Measurements from ENCODE around the gene ERN2.

The ERN2 gene

GRCh38 chr16:23716484-23716883, 3.5 kb upstream of the ERN2 start:
- FAIRE-seq, result no peak

- no peak for FAIRE-seq
Measured at GRCh38 chr16:23711785-23712184, 1.2 kb downstream of the ERN2 start.

DNA sequence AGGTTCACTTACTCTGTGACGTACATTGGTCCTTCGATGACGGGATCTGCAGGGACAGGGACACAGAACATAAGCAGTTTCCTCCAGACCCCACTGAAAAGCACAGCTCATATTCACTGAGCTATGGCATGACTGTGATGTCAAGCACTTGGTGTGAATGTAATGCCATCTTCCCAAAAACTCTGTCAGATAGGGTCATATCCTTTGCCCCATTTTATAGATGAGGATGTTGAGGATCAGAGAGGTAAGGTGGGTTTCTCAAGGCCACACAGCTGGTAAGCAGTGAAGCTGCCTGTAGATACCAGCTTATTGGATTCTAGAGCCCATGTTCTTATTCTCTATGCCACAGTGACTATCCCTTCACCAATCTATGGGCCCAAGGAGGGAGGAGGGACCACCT, 2.5 kb downstream of the ERN2 start:
- FAIRE-seq, result no peak

DNA sequence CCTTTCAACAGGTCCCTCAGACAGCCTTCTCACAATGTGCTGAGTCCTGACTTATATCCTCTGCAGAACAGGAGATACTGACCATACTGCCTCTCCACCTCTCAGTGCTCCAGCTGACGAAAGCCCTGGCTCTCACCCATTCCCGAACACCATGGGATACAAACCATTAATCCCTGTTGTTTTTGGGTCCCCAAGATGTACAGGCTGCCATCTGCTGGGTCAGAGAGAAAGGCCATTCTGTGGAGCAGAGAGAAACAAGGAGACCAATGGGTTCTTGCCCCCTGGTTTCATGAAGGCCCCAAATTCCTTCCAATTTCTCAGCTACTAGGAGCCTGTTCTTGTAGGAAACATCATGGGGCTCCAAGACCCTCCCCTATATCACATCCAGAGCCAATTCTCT, 3.0 kb downstream of the ERN2 start:
- no peak for FAIRE-seq

GRCh38 chr16:23709536-23709935, 3.5 kb downstream of the ERN2 start:
- no peak for FAIRE-seq

DNA sequence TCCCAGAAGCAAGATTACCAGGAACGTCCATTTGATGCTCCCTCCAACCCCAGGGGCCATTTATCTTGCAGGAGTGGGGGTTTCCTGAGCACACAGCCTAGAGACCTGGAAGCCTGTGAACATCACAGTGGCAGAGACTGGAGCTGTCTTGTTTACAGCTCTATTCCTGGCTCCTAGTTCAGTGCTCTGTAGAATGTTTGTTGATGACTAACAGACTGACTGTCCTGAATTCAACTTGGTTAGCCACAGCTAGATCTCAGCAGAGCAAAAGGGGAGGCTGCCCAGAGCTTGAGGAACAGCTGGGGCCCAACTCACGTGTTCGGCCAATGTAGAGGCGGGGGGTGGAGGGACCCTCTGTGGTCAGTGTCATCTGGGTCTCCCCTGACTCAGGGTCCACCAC, 6.6 kb downstream of the ERN2 start:
- FAIRE-seq, result no peak

DNA sequence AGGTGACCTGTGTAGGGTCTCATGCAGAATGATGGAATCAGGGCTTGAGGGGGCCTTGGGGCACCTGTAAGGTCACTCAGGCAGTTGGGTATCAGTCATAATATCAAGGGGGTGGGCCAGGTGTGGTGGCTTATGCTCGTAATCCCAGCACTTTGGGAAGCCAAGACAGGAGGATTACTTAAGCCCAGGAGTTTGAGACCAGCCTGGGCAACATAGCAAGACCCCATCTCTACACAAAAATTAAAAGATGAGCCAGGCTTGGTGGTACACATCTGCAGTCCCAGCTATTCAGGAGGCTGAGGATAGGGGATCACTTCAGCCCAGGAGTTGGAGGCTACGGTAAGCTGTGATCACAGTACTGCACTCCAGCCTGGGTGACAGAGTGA, 7.5 kb downstream of the ERN2 start:
- FAIRE-seq, result no peak

DNA sequence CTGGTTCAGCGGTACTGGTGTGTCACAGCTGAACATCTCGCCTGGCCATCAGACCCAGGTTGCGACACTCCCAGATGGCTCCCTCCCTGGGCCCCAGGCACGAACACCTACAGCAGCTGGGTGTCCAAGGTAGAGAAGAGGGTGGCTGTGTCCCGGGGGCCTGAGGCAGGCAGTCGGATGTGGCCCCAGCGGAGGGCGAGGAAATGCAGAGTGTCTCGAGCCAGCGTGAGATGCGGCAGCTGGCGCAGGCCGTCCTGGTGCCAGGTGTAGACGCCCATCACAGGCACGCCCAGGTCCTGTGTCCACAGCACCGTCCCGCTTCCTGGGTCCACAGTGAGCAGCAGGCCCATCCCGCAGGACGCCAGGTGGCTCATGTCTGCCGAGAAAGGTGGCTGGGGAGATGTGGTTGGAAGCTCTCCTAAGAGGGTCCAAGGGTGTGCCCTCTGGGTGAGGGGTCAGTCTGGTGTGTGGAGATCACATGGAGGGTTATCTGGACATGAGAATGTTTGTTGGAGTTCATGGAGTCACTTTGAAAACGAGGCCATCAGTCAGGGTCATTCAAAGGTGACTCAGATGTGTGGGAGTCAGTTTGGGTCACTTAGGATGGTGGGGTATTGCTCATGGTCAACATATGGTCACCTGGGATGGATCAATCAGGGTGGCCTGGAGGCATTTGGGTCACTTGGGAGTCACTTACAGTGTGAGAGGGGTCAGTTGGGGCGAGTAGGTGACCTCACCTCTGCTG, 8.1 kb downstream of the ERN2 start:
- FAIRE-seq, result no peak

DNA sequence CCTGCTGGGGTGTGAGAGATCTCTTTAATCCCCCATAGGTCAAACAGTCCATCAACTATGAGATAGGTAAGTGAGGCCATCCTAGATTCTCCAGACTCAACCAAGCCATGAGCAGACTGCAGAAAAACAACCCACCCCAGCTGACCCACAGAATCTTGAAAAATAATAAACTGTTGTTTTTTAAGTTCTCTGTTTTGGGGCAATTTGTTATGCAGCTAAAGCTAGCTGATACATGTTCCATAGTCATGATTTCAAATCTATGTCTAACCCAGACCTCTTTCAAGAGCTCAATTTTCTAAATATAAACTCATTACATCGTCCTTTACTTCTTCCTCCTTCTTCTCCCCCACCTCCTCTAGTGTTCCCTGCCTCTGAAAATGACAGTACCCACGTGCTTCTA, 10.1 kb downstream of the ERN2 start:
- FAIRE-seq, result no peak

GRCh38 chr16:23701045-23701444, 12.0 kb downstream of the ERN2 start:
- FAIRE-seq, result no peak

- FAIRE-seq, result no peak
Measured at GRCh38 chr16:23700509-23700908, 12.5 kb downstream of the ERN2 start.

GRCh38 chr16:23700093-23700492, 12.9 kb downstream of the ERN2 start:
- FAIRE-seq, result no peak

GRCh38 chr16:23699100-23699499, 13.9 kb downstream of the ERN2 start:
- no peak for FAIRE-seq

- FAIRE-seq, result no peak
Measured at GRCh38 chr16:23695756-23696155, 17.3 kb downstream of the ERN2 start.

GRCh38 chr16:23694644-23695373, 18.2 kb downstream of the ERN2 start:
- no peak for FAIRE-seq

GRCh38 chr16:23694265-23694643, 18.8 kb downstream of the ERN2 start:
- no peak for FAIRE-seq

DNA sequence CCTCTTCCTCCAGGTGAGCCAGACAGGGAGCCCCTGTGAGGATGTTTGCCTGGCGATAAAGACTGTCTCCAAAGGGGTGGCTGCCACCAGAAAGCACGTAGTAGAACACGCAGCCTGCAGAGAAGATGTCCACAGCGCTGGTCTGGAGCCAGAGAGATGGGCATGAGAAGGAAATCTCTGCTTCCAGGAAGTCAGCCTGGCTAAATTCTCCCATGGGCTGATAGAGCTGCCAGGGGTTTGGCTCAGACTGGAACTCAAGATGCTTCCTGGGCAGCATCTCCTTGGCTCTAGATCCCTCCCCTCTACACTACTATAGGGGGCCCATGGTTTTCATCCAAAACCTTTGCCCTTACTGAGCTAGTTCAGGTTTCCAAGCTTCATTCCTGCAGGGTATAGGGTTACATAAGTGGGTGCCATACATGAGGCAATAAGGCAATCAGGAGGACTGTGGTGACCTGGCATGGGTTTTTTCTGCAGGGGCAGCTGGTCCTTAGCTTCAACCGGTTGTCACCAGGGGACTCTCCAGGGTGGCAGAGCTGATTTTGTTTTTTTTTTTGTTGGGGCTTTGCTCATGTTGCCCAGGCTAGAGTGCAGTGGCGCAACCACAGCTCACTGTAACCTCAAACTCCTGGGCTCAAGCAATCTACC, 20.7 kb downstream of the ERN2 start:
- no peak for FAIRE-seq

- no peak for FAIRE-seq
Measured at GRCh38 chr16:23691483-23692189, 21.4 kb downstream of the ERN2 start.

DNA sequence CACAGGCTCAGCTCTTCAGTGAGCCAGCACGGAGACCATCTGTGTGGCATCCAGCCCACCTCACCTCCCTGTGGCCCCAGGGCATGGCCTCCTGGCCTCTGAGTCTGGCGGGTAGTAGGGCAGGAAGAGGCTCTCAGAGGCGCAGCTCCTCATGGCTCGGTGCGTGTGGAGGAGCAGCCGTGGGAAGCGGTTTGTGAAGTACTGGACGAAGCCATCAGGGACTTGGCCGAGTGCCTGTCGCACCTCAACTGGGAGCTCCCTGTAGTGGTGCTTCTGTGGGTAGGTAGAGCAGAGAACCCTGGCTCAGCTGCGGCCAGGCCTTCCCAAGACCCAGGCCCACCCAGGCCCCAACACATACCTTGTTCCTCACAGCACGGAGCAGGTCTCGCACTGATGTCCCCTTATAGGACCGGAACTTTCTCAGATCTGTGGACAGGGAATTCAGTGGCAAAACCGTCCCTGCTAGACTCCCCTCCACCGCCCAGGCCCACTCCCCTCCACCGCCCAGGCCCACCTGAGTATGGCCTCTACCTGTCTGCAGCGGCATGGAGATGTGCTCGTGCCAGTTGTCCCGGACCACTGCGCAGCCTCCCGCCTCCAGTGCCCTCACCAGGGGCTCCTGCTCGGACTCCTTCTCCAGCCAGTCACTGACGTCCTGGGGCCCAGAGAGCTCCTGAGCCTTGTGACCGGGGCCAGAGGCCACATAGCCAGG, 22.1 kb downstream of the ERN2 start:
- FAIRE-seq, result no peak

DNA sequence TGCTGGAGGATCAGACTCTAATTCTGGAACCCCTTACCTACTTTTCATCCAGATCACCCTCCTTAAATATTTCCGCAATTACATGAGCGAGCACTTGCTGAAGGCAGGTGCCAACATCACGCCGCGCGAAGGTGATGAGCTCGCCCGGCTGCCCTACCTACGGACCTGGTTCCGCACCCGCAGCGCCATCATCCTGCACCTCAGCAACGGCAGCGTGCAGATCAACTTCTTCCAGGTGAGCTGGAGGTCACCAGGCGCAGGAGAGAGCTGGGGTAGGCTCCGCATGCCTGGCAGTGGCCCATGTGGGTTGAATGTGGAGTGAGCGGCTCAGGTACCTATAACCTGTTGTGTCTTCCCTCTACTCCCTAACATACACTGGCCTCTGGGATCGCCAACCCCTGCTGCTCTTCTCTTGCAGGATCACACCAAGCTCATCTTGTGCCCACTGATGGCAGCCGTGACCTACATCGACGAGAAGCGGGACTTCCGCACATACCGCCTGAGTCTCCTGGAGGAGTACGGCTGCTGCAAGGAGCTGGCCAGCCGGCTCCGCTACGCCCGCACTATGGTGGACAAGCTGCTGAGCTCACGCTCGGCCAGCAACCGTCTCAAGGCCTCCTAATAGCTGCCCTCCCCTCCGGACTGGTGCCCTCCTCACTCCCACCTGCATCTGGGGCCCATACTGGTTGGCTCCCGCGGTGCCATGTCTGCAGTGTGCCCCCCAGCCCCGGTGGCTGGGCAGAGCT, 23.4 kb downstream of the ERN2 start:
- FAIRE-seq, result no peak

GRCh38 chr16:23687034-23687808, 25.8 kb downstream of the ERN2 start:
- no peak for FAIRE-seq
